NCI-H1105 treated with DMSO at 0.1 percent for 48 hours (cell line): Measurements from ENCODE around the gene CDH7.

Experiments
- DNase-seq: peaks from one replicate; lab custom pipeline; 2025; lab: John Stamatoyannopoulos, UW

The CDH7 gene, protein sequence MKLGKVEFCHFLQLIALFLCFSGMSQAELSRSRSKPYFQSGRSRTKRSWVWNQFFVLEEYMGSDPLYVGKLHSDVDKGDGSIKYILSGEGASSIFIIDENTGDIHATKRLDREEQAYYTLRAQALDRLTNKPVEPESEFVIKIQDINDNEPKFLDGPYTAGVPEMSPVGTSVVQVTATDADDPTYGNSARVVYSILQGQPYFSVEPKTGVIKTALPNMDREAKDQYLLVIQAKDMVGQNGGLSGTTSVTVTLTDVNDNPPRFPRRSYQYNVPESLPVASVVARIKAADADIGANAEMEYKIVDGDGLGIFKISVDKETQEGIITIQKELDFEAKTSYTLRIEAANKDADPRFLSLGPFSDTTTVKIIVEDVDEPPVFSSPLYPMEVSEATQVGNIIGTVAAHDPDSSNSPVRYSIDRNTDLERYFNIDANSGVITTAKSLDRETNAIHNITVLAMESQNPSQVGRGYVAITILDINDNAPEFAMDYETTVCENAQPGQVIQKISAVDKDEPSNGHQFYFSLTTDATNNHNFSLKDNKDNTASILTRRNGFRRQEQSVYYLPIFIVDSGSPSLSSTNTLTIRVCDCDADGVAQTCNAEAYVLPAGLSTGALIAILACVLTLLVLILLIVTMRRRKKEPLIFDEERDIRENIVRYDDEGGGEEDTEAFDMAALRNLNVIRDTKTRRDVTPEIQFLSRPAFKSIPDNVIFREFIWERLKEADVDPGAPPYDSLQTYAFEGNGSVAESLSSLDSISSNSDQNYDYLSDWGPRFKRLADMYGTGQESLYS

GRCh38 chr18:65750389-65751154 lies at the start of gene CDH7:
TSS of gene CDH7 (plus strand) at chr18:65751012. CDS start at chr18:65762843, 11,831 bp downstream.
- peak; percentile 35 for DNase-seq

GRCh38 chr18:65704046-65704445 lies 46.8 kb upstream of the CDH7 start:
- peak; percentile 36 for DNase-seq

GRCh38 chr18:65706646-65707045 lies 44.2 kb upstream of the CDH7 start:
- no peak for DNase-seq

GRCh38 chr18:65711493-65711892 lies 39.3 kb upstream of the CDH7 start:
- no peak for DNase-seq

GRCh38 chr18:65721619-65722018 lies 29.2 kb upstream of the CDH7 start:
- no peak for DNase-seq

- DNase-seq = peak; percentile 46
Observed at GRCh38 chr18:65725251-65726050, 25.4 kb upstream of the CDH7 start.

DNA sequence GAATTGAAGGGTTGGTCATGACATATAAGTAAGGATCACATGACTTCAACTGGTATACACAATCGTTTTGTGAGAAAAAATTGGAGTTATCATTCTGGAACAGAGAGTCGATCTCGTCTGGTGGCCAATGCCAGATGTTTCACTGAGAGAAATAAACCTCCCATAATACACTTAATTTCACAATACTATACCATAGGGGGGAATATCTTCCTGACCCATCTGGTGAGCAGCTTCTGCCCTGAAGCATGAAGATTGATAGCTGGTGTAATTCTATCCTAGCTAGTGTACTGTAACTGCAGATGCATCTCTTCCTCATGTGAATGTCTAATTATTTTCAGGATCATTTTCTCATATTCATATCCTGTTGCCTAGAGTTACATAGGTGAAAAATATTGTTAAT lies 15.7 kb upstream of the CDH7 start:
- no peak for DNase-seq

DNA sequence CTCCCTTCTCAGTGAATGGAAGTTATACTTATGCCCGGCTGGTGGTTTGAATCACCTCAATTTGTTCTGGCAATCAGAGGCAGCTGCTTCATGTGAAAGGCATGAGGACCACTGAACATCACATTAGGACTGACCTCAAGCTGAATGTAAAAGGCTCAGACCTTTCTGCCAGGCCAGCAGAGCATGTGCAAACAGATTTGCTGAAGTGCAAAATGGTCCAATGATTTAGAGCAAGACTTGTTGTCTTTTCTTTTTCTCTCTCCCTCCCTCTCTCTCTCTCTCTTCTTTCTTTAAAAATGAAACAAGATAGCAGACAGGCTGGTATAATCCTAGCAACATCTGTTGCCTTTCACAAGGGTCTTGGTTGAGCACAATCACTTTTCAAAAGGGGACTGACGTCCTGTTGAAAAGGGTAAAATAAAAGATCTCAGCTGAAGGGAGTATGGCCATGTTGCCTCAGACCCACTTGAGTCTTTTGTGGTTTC lies 13.3 kb upstream of the CDH7 start:
- no peak for DNase-seq

DNA sequence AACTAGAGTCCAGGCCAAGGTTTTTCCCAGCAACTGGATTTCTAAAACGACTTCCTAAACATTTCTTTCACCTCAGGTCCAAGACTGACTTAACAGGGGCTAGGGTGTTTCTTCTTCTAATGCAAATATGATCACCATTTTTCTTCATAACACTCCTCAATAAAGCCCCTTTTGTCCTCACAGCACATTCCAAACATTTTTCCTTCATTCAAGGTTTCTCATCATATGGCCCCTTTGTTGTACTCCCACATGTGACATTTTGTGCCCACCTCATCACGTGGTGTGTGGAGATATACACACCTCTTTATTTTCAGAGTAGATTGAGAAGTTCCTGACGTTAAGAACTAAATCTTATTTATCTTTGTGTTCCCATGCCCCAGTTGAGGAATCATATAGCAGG lies 3.9 kb upstream of the CDH7 start:
- DNase-seq = no peak

DNA sequence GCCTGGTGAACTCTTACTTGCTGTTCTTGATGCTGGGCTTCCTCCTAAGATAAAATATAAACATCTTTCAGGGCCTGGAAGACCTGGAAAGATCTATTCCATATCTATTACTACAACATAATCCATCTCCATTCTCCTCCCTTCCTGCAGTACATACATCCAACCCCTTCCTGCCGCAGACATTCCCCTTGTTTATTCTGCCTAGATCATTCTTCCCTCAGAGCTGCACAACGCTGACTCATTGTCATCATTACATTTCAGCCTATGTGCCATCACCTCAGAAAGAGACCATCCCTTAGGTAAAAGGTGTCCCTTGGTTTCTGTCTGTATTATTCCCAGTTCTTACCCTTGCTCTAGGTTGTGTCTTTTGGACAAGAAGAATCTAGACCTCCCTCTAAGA lies 2.5 kb upstream of the CDH7 start:
- no peak for DNase-seq

- no peak for DNase-seq
Observed at GRCh38 chr18:65749841-65750240, 971 bp upstream of the CDH7 start.

GRCh38 chr18:65751155-65752085 lies 608 bp downstream of the CDH7 start:
- DNase-seq = peak; percentile 54

- DNase-seq = peak; percentile 35
Observed at GRCh38 chr18:65752625-65753325, 2.0 kb downstream of the CDH7 start.

DNA sequence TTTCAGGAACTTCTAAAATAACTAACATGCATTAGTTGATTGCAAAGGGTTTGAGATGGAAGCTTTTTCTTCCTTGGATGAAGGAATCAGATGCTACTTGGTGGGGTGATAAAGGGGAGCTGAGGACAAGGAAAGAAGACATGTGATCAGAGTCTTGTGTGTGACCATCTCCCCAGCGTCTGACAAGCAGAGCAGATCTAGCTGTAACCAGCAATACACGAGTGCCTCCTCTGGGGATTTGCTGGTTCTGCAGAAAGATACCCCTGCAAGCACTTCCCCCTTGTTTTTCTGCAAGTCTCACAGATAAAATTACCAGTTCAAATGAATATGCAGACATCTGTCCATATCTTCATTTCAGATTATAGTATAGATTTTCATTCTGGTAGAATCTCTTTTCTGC lies 2.7 kb downstream of the CDH7 start:
- peak; percentile 32 for DNase-seq

DNA sequence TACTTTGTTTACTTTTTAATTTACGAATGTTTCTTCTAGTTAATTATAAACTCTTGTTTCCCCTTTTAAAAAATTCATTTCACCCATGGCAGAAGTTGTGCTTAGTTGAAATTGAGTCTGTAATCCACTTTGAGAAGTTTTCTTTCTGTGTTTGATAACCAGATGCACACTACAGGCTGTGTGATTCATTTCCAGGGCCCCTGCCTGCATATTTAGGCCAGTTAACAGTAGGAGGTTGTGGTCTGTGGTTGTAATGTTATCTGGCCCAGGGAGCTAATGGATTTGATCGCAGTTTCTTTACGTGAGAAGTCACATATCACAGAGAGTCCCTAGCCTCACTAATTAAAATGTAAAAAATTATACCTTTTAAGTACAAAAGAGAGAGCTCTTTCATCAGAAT lies 3.3 kb downstream of the CDH7 start:
- DNase-seq = no peak

DNA sequence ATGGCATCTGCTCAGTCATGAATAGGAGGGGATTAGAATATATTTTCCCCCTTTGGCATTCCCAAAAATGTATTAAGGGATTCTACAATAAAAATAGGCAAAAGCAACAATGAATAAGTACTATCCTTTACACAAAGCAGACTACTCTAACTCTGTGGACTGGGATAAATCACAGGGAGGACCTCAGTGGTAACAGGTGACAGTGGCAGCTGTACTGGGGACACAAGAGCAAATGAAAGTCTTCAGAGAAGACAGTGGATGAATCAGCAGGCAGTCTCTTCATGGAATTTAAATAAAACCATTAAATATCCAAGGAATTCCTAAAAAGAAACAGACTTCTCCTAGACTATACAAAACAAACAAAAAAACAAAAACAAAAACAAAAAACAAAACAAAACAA lies 4.8 kb downstream of the CDH7 start:
- DNase-seq = no peak

DNA sequence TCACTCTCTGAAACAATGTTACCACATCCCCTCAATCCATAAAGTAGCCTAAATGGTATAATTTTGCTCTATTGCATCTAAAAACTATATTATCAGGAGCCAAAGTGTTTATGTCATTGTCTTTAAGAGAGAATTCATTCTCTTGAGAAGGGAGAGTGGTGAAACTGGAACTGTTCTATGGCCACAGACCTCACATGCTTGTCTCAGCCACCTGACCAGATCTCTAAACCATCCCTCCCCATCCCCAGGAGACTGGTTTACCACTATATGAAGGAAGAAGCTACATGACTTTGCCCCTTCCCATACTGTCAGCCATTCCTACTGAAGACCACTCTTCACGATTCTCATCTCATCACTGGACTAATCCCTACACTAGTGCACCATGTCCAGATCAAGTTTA lies 9.6 kb downstream of the CDH7 start:
- no peak for DNase-seq

- DNase-seq = peak; percentile 63
Observed at GRCh38 chr18:65761636-65762295, 11.0 kb downstream of the CDH7 start.

- DNase-seq = no peak
Observed at GRCh38 chr18:65762556-65762955, 11.7 kb downstream of the CDH7 start.
